Measurements from ENCODE around the gene CHRNA4. TPM values are rescaled to one million over a fixed set of nuclear protein-coding genes. Genes with fewer than 3 reads are reported as not detected.

The CHRNA4 gene
- total and polyA plus RNA-seq, 2 donors (not counting 3 experiments of a cell fraction or from before 2014, with no cell fraction given): not detected

- no peak overlapping the region for H2AFZ ChIP-seq (ENCODE audit: low read depth, low read length)
- peaks cover 0 to 4% of the 10 kb centered on the region in 2 experiments for H3K27me3 ChIP-seq (ENCODE audit: control insufficient read depth in 2 of 2, insufficient read depth in 2 of 2, low read length in 2 of 2)
- DNase-seq (ENCODE audit: low read depth, low spot score) (no peak), FAIRE-seq (no peak)
- no peaks in the 10 kb centered on the region for H3K79me2 ChIP-seq (ENCODE audit: control insufficient read depth, insufficient read depth, low read length)
- ChIA-PET CTCF (interaction anchor here (1.1 kb wide), 1 partner anchor 56 kb away, joined by 5 read pairs; no protein-coding TSS in a partner anchor), POLR2A (no interaction called here)
- no peak overlapping the region for H3K27ac ChIP-seq (ENCODE audit: insufficient read depth, low read depth, low read length)
- H3K4me3 ChIP-seq (replicated peaks in 1 of 3; ENCODE audit: insufficient read depth in 1 of 3, low read depth in 1 of 3, low read length in 3 of 3): no peak overlapping the region
- H3K9me1 ChIP-seq (replicated peaks; ENCODE audit: control insufficient read depth, extremely low read depth, insufficient read depth, low read length): no peaks in the 10 kb centered on the region
- no peak overlapping the region for H3K9ac ChIP-seq (replicated peaks; ENCODE audit: extremely low read depth, insufficient read depth, low read length)
- no peaks in the 10 kb centered on the region for H3K9me3 ChIP-seq (replicated peaks; ENCODE audit: control insufficient read depth, insufficient read depth, low read length)
- no peaks in the 10 kb centered on the region for H3K36me3 ChIP-seq (ENCODE audit: control insufficient read depth in 2 of 2, extremely low read depth in 1 of 2, insufficient read depth in 2 of 2, low read length in 2 of 2)
- no peak for TF ChIP-seq FOS (IDR thresholded peaks at IDR 0.05; ENCODE audit: borderline replicate concordance, insufficient read depth, low read length)
- no peak for TF ChIP-seq MYC (IDR thresholded peaks at IDR 0.05; ENCODE audit: low read depth, low read length)
- TF ChIP-seq CTCF (IDR thresholded peaks at IDR 0.05; ENCODE audit: extremely low read depth in 1 of 2, insufficient read depth in 1 of 2, low read depth in 1 of 2, low read length in 2 of 2): no peak
- no peak for TF ChIP-seq JUN (IDR thresholded peaks at IDR 0.05; ENCODE audit: borderline replicate concordance, insufficient read depth, insufficient read length, low read depth)
- no peak for TF ChIP-seq EZH2 (IDR thresholded peaks at IDR 0.05; ENCODE audit: borderline replicate concordance, low read depth, low read length, severe bottlenecking)
- TF ChIP-seq, protein P1, sequence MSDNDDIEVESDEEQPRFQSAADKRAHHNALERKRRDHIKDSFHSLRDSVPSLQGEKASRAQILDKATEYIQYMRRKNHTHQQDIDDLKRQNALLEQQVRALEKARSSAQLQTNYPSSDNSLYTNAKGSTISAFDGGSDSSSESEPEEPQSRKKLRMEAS (IDR thresholded peaks at IDR 0.05; ENCODE audit: insufficient read depth, insufficient read length): no peak
- TF ChIP-seq POLR2AphosphoS5 (IDR thresholded peaks at IDR 0.05; ENCODE audit: insufficient read depth, low read depth, low read length): no peak
- TF ChIP-seq POLR2A (IDR thresholded peaks at IDR 0.05; ENCODE audit: low read depth, low read length): no peak
- no peak for TF ChIP-seq GATA2 (IDR thresholded peaks at IDR 0.05; ENCODE audit: insufficient read depth, insufficient read length, low read depth, low read length)
- H3K4me2 ChIP-seq (ENCODE audit: insufficient read depth, low read length): no peak overlapping the region
- no TSS peak for BruUV-seq (replicated peaks)
- no peaks in the 10 kb centered on the region for H4K20me1 ChIP-seq (replicated peaks; ENCODE audit: control insufficient read depth, extremely low read depth, insufficient read depth, low read length)
- no peaks in the 10 kb centered on the region for H3K4me1 ChIP-seq (ENCODE audit: control insufficient read depth, extremely low read depth, insufficient read depth, low read length)
- dilution Hi-C loops (cut with MboI; ENCODE audit: extremely low pct_ligation_motif_present, low sequenced_read_pairs): no loop called here
- intact Hi-C loops (cut with micrococcal nuclease): no loop called here
Measured at GRCh38 chr20:63326314-63327230, 34.6 kb downstream of the CHRNA4 start.

Measured in endothelial cell of umbilical vein (primary cell).